ENCODE measurements around the gene KCNQ1OT1.

Gene KCNQ1OT1

GRCh38 chr11:2730272-2731129 is 30.7 kb upstream of the KCNQ1OT1 start:
- Histone ChIP-seq H4K20me1 (ENCODE audit: insufficient read depth, low read length, poor library complexity, severe bottlenecking) (no peaks in the 10 kb centered on the region), H3K9me3 (ENCODE audit: insufficient read depth, low read depth, low read length) (no peaks in the 10 kb centered on the region), H3K4me1 (ENCODE audit: insufficient read depth, low read length, poor library complexity, severe bottlenecking) (peaks cover 19% of the 10 kb centered on the region), H3K27me3 (ENCODE audit: insufficient read depth, low read length, poor library complexity, severe bottlenecking) (no peaks in the 10 kb centered on the region), H3K36me3 (ENCODE audit: insufficient read depth, low read length) (no peaks in the 10 kb centered on the region), H3K79me2 (ENCODE audit: insufficient read depth, low read length) (no peaks in the 10 kb centered on the region), H3K9me2 (replicated peaks; ENCODE audit: low read depth, low read length) (no peaks in the 10 kb centered on the region), H3K9ac (ENCODE audit: low read depth, low read length, poor library complexity, severe bottlenecking) (no peak overlapping the region), H2AFZ (ENCODE audit: low read length) (no peak overlapping the region), H3F3A (ENCODE audit: low read depth) (no peaks in the 10 kb centered on the region; the same call in 1 of the 2 replicates), H3K4me3 (ENCODE audit: low read length, poor library complexity, severe bottlenecking) (no peak overlapping the region), H3K4me2 (ENCODE audit: low read depth, low read length, poor library complexity, severe bottlenecking) (no peak overlapping the region)
- no peak for TF ChIP-seq CTCF (conservative IDR thresholded peaks at IDR 0.05; ENCODE audit: low read length)
- no peak for TF ChIP-seq EZH2phosphoT487 (IDR thresholded peaks at IDR 0.05; ENCODE audit: borderline replicate concordance)

GRCh38 chr11:2729841-2730240 is 30.0 kb upstream of the KCNQ1OT1 start:
- Histone ChIP-seq H3K4me2 (ENCODE audit: low read depth, low read length, poor library complexity, severe bottlenecking) (no peak overlapping the region), H3K36me3 (ENCODE audit: insufficient read depth, low read length) (no peaks in the 10 kb centered on the region), H3K4me1 (ENCODE audit: insufficient read depth, low read length, poor library complexity, severe bottlenecking) (peaks cover 19% of the 10 kb centered on the region), H3K79me2 (ENCODE audit: insufficient read depth, low read length) (no peaks in the 10 kb centered on the region), H3K27me3 (ENCODE audit: insufficient read depth, low read length, poor library complexity, severe bottlenecking) (no peaks in the 10 kb centered on the region), H3K9me2 (replicated peaks; ENCODE audit: low read depth, low read length) (no peaks in the 10 kb centered on the region), H4K20me1 (ENCODE audit: insufficient read depth, low read length, poor library complexity, severe bottlenecking) (no peaks in the 10 kb centered on the region), H3F3A (ENCODE audit: low read depth) (no peaks in the 10 kb centered on the region; the same call in 1 of the 2 replicates), H3K4me3 (ENCODE audit: low read length, poor library complexity, severe bottlenecking) (no peak overlapping the region), H3K9me3 (ENCODE audit: insufficient read depth, low read depth, low read length) (no peaks in the 10 kb centered on the region), H2AFZ (ENCODE audit: low read length) (no peak overlapping the region), H3K9ac (ENCODE audit: low read depth, low read length, poor library complexity, severe bottlenecking) (no peak overlapping the region)
- no peak for TF ChIP-seq EZH2phosphoT487 (IDR thresholded peaks at IDR 0.05; ENCODE audit: borderline replicate concordance)
- TF ChIP-seq CTCF (conservative IDR thresholded peaks at IDR 0.05; ENCODE audit: low read length) = no peak

GRCh38 chr11:2728663-2729332 is 29.0 kb upstream of the KCNQ1OT1 start:
- Histone ChIP-seq H3K9me3 (ENCODE audit: insufficient read depth, low read depth, low read length) (no peaks in the 10 kb centered on the region), H3F3A (ENCODE audit: low read depth) (no peaks in the 10 kb centered on the region; the same call in 1 of the 2 replicates), H3K9ac (ENCODE audit: low read depth, low read length, poor library complexity, severe bottlenecking) (no peak overlapping the region), H3K9me2 (replicated peaks; ENCODE audit: low read depth, low read length) (no peaks in the 10 kb centered on the region), H3K4me2 (ENCODE audit: low read depth, low read length, poor library complexity, severe bottlenecking) (no peak overlapping the region), H3K4me1 (ENCODE audit: insufficient read depth, low read length, poor library complexity, severe bottlenecking) (peaks cover 10% of the 10 kb centered on the region), H3K79me2 (ENCODE audit: insufficient read depth, low read length) (no peaks in the 10 kb centered on the region), H2AFZ (ENCODE audit: low read length) (no peak overlapping the region), H3K27me3 (ENCODE audit: insufficient read depth, low read length, poor library complexity, severe bottlenecking) (no peaks in the 10 kb centered on the region), H4K20me1 (ENCODE audit: insufficient read depth, low read length, poor library complexity, severe bottlenecking) (no peaks in the 10 kb centered on the region), H3K36me3 (ENCODE audit: insufficient read depth, low read length) (no peaks in the 10 kb centered on the region), H3K4me3 (ENCODE audit: low read length, poor library complexity, severe bottlenecking) (no peak overlapping the region)
- no peak for TF ChIP-seq CTCF (conservative IDR thresholded peaks at IDR 0.05; ENCODE audit: low read length)
- TF ChIP-seq EZH2phosphoT487 (IDR thresholded peaks at IDR 0.05; ENCODE audit: borderline replicate concordance) = no peak

Data from Loucy (cell line).